ENCODE measurements around the gene TPSAB1.

TPSAB1 gene

DNA sequence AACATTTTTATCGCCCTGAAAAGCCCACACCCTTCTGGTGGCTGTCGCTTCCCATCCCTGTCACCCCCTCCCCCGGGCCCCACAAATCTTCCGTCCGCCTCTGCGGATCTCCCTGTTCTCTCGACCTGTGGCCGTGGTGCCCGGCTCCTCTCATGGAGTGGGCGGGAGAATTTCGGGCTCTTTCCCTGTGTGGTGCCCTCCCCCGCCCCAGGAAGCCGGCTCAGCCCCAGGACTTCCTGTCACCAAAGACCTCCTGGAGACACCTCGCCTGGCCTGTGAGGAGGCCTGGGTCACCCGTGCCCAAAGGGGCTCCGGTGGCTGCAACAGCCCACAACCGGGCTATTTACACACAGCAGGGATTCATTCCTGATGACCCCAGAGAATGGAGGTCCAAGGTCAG lies 42.8 kb downstream of the TPSAB1 start:
- WGBS, result 44% methylated on average over 17 of the region's 17 CpGs
- H2BK5ac ChIP-seq (ENCODE audit: low read depth, low read length, poor library complexity, severe bottlenecking), result no peak overlapping the region
- H3K4me2 ChIP-seq (ENCODE audit: low read length, poor library complexity, severe bottlenecking), result no peak overlapping the region

GRCh38 chr16:1283996-1284616 lies 43.6 kb downstream of the TPSAB1 start:
- Histone ChIP-seq H3K27me3 (ENCODE audit: control insufficient read depth in 1 of 2, insufficient read depth in 1 of 2, low read length in 2 of 2) (peaks cover 62 to 88% of the 10 kb centered on the region in 2 experiments), H3K36me3 (ENCODE audit: control insufficient read depth in 1 of 2, insufficient read depth in 2 of 2, low read depth in 1 of 2, low read length in 2 of 2) (no peaks in the 10 kb centered on the region), H2AK5ac (ENCODE audit: low read length, severe bottlenecking) (no peak overlapping the region), H4K91ac (ENCODE audit: low read length) (no peak overlapping the region), H2BK120ac (ENCODE audit: low read depth, low read length) (no peak overlapping the region), H3K79me1 (replicated peaks; ENCODE audit: low read length, poor library complexity, severe bottlenecking) (no peaks in the 10 kb centered on the region), H3K14ac (ENCODE audit: low read length in 2 of 2) (no peak overlapping the region), H2AFZ (ENCODE audit: low read depth, low read length) (no peak overlapping the region), H3K27ac (ENCODE audit: low read length, poor library complexity, severe bottlenecking) (no peak overlapping the region), H3K4me3 (ENCODE audit: insufficient read depth in 1 of 2, low read depth in 1 of 2, low read length in 2 of 2) (no peak overlapping the region), H3K9me3 (ENCODE audit: control insufficient read depth, low read length) (no peaks in the 10 kb centered on the region), H3K4me2 (ENCODE audit: low read length, poor library complexity, severe bottlenecking) (no peak overlapping the region), H3K4me1 (ENCODE audit: control insufficient read depth, insufficient read depth, low read depth, low read length) (peaks cover 1% of the 10 kb centered on the region), H3K9ac (ENCODE audit: low read length) (no peak overlapping the region), H3K18ac (ENCODE audit: low read depth in 1 of 2, low read length in 2 of 2) (no peak overlapping the region), H3K23ac (ENCODE audit: low read length in 2 of 2) (no peak overlapping the region), H4K8ac (ENCODE audit: low read length) (no peak overlapping the region), H2BK12ac (ENCODE audit: low read length in 2 of 2) (no peak overlapping the region), H2BK15ac (ENCODE audit: low read depth, poor library complexity, severe bottlenecking) (no peak overlapping the region), H3K4ac (ENCODE audit: low read depth in 1 of 2, low read length in 2 of 2) (no peak overlapping the region), H2BK5ac (ENCODE audit: low read depth, low read length, poor library complexity, severe bottlenecking) (no peak overlapping the region)
- WGBS, result 85% methylated on average over 16 of the region's 16 CpGs
- DNase-seq, result no peak

More for the DNA sequence above, 42.8 kb downstream of the TPSAB1 start:
- no peak overlapping the region for H3K14ac ChIP-seq (ENCODE audit: low read length in 2 of 2)
- no peak overlapping the region for H3K4ac ChIP-seq (ENCODE audit: low read depth in 1 of 2, low read length in 2 of 2)
- no peak overlapping the region for H4K8ac ChIP-seq (ENCODE audit: low read length)
- no peak overlapping the region for H2BK120ac ChIP-seq (ENCODE audit: low read depth, low read length)
- H4K91ac ChIP-seq (ENCODE audit: low read length), result no peak overlapping the region
- H3K23ac ChIP-seq (ENCODE audit: low read length in 2 of 2), result no peak overlapping the region
- no peak overlapping the region for H3K27ac ChIP-seq (ENCODE audit: low read length, poor library complexity, severe bottlenecking)
- no peak overlapping the region for H2AFZ ChIP-seq (ENCODE audit: low read depth, low read length)
- H3K18ac ChIP-seq (ENCODE audit: low read depth in 1 of 2, low read length in 2 of 2), result no peak overlapping the region
- H3K9ac ChIP-seq (ENCODE audit: low read length), result no peak overlapping the region
- no peak overlapping the region for H3K4me3 ChIP-seq (ENCODE audit: insufficient read depth in 1 of 2, low read depth in 1 of 2, low read length in 2 of 2)
- no peaks in the 10 kb centered on the region for H3K79me1 ChIP-seq (replicated peaks; ENCODE audit: low read length, poor library complexity, severe bottlenecking)
- H3K4me1 ChIP-seq (ENCODE audit: control insufficient read depth, insufficient read depth, low read depth, low read length), result peaks cover 8% of the 10 kb centered on the region
- H3K36me3 ChIP-seq (ENCODE audit: control insufficient read depth in 1 of 2, insufficient read depth in 2 of 2, low read depth in 1 of 2, low read length in 2 of 2), result no peaks in the 10 kb centered on the region
- no peak overlapping the region for H2AK5ac ChIP-seq (ENCODE audit: low read length, severe bottlenecking)
- no peak overlapping the region for H2BK12ac ChIP-seq (ENCODE audit: low read length in 2 of 2)
- no peak overlapping the region for H2BK15ac ChIP-seq (ENCODE audit: low read depth, poor library complexity, severe bottlenecking)
- no peak for DNase-seq
- peaks cover 61 to 88% of the 10 kb centered on the region in 2 experiments for H3K27me3 ChIP-seq (ENCODE audit: control insufficient read depth in 1 of 2, insufficient read depth in 1 of 2, low read length in 2 of 2)
- no peaks in the 10 kb centered on the region for H3K9me3 ChIP-seq (ENCODE audit: control insufficient read depth, low read length)

GRCh38 chr16:1285669-1286512 lies 45.4 kb downstream of the TPSAB1 start:
- no peak overlapping the region for H4K91ac ChIP-seq (ENCODE audit: low read length)
- no peak overlapping the region for H3K23ac ChIP-seq (ENCODE audit: low read length in 2 of 2)
- no peak overlapping the region for H2BK15ac ChIP-seq (ENCODE audit: low read depth, poor library complexity, severe bottlenecking)
- H2BK12ac ChIP-seq (ENCODE audit: low read length in 2 of 2), result no peak overlapping the region
- H2BK5ac ChIP-seq (ENCODE audit: low read depth, low read length, poor library complexity, severe bottlenecking), result no peak overlapping the region
- H3K4me2 ChIP-seq (ENCODE audit: low read length, poor library complexity, severe bottlenecking), result no peak overlapping the region
- H3K36me3 ChIP-seq (ENCODE audit: control insufficient read depth in 1 of 2, insufficient read depth in 2 of 2, low read depth in 1 of 2, low read length in 2 of 2), result no peaks in the 10 kb centered on the region
- no peaks in the 10 kb centered on the region for H3K4me1 ChIP-seq (ENCODE audit: control insufficient read depth, insufficient read depth, low read depth, low read length)
- no peak overlapping the region for H2AFZ ChIP-seq (ENCODE audit: low read depth, low read length)
- H2AK5ac ChIP-seq (ENCODE audit: low read length, severe bottlenecking), result no peak overlapping the region
- no peaks in the 10 kb centered on the region for H3K79me1 ChIP-seq (replicated peaks; ENCODE audit: low read length, poor library complexity, severe bottlenecking)
- 73% methylated on average over 32 of the region's 38 CpGs for WGBS
- no peak overlapping the region for H4K8ac ChIP-seq (ENCODE audit: low read length)
- H3K4me3 ChIP-seq (ENCODE audit: insufficient read depth in 1 of 2, low read depth in 1 of 2, low read length in 2 of 2), result no peak overlapping the region
- no peak for DNase-seq
- H3K18ac ChIP-seq (ENCODE audit: low read depth in 1 of 2, low read length in 2 of 2), result no peak overlapping the region
- no peak overlapping the region for H3K9ac ChIP-seq (ENCODE audit: low read length)
- H3K14ac ChIP-seq (ENCODE audit: low read length in 2 of 2), result no peak overlapping the region
- peaks cover 67 to 87% of the 10 kb centered on the region in 2 experiments for H3K27me3 ChIP-seq (ENCODE audit: control insufficient read depth in 1 of 2, insufficient read depth in 1 of 2, low read length in 2 of 2)
- H2BK120ac ChIP-seq (ENCODE audit: low read depth, low read length), result no peak overlapping the region
- no peak overlapping the region for H3K27ac ChIP-seq (ENCODE audit: low read length, poor library complexity, severe bottlenecking)
- no peak overlapping the region for H3K4ac ChIP-seq (ENCODE audit: low read depth in 1 of 2, low read length in 2 of 2)
- H3K9me3 ChIP-seq (ENCODE audit: control insufficient read depth, low read length), result no peaks in the 10 kb centered on the region

- Histone ChIP-seq H3K36me3 (ENCODE audit: control insufficient read depth in 1 of 2, insufficient read depth in 2 of 2, low read depth in 1 of 2, low read length in 2 of 2) (no peaks in the 10 kb centered on the region), H3K14ac (ENCODE audit: low read length in 2 of 2) (no peak overlapping the region), H3K9ac (ENCODE audit: low read length) (no peak overlapping the region), H3K23ac (ENCODE audit: low read length in 2 of 2) (no peak overlapping the region), H3K27me3 (ENCODE audit: control insufficient read depth in 1 of 2, insufficient read depth in 1 of 2, low read length in 2 of 2) (peaks cover 74 to 88% of the 10 kb centered on the region in 2 experiments), H3K27ac (ENCODE audit: low read length, poor library complexity, severe bottlenecking) (no peak overlapping the region), H4K8ac (ENCODE audit: low read length) (no peak overlapping the region), H3K79me1 (replicated peaks; ENCODE audit: low read length, poor library complexity, severe bottlenecking) (no peaks in the 10 kb centered on the region), H2AFZ (ENCODE audit: low read depth, low read length) (no peak overlapping the region), H3K4me2 (ENCODE audit: low read length, poor library complexity, severe bottlenecking) (no peak overlapping the region), H3K4me3 (ENCODE audit: insufficient read depth in 1 of 2, low read depth in 1 of 2, low read length in 2 of 2) (no peak overlapping the region), H4K91ac (ENCODE audit: low read length) (no peak overlapping the region), H2AK5ac (ENCODE audit: low read length, severe bottlenecking) (no peak overlapping the region), H3K4me1 (ENCODE audit: control insufficient read depth, insufficient read depth, low read depth, low read length) (no peaks in the 10 kb centered on the region), H2BK12ac (ENCODE audit: low read length in 2 of 2) (no peak overlapping the region), H2BK15ac (ENCODE audit: low read depth, poor library complexity, severe bottlenecking) (no peak overlapping the region), H3K9me3 (ENCODE audit: control insufficient read depth, low read length) (no peaks in the 10 kb centered on the region), H3K18ac (ENCODE audit: low read depth in 1 of 2, low read length in 2 of 2) (no peak overlapping the region), H2BK120ac (ENCODE audit: low read depth, low read length) (no peak overlapping the region), H2BK5ac (ENCODE audit: low read depth, low read length, poor library complexity, severe bottlenecking) (no peak overlapping the region), H3K4ac (ENCODE audit: low read depth in 1 of 2, low read length in 2 of 2) (no peak overlapping the region)
- WGBS, result 90% methylated on average over 25 of the region's 25 CpGs
- no peak for DNase-seq
Measured at GRCh38 chr16:1286513-1287094, 46.1 kb downstream of the TPSAB1 start.

All from mesenchymal stem cell (in vitro differentiated cells and primary cell).